AG04450 (cell line): ENCODE measurements around the gene OLFML1. TPM values are rescaled to one million over a fixed set of nuclear protein-coding genes. Genes with fewer than 3 reads are reported as not detected.
A peak's percentile ranks its signal among the peaks of the same experiment; 100 is the strongest.

Experiments
- CTCF ChIA-PET: fragments of 300-600, 350-600 bp; formaldehyde crosslinking; extraction: SDS; loops from one replicate; lab custom pipeline; 2022; ENCODE audit warnings: antibody characterized with exemption, inconsistent platforms; lab: Charles Lee
- POLR2A ChIA-PET: fragments of 350-600 bp; formaldehyde crosslinking; extraction: SDS; loops from one replicate; lab custom pipeline; 2021; ENCODE audit warnings: antibody characterized with exemption, inconsistent platforms; lab: Yijun Ruan, JAX
- DNase-seq: peaks from one replicate; pipeline ENCODE4 v3.0.0-alpha.2; 2011; ENCODE audit warnings: low read depth, low spot score
- H3K27ac ChIP-seq: one replicate; pipeline ENCODE4 v1.5.1; 2012; ENCODE audit warnings: low read depth, low read length, control low read depth
- H3K27me3 ChIP-seq: one replicate; pipeline ENCODE4 v1.6.0; 2012; ENCODE audit warnings: low read length; ENCODE audit not compliant: control insufficient read depth, insufficient read depth
- H3K4me3 ChIP-seq: 2 replicates; pipeline ENCODE4 v1.5.1; 2011; ENCODE audit warnings: mild to moderate bottlenecking, low read depth, low read length, control low read depth
- H3K9me3 ChIP-seq: 2 replicates; pipeline ENCODE4 v1.5.1; 2012; ENCODE audit warnings: low read length; ENCODE audit not compliant: control insufficient read depth, insufficient read depth
- polyA plus RNA-seq: library from polyadenylated mRNA; depleted of rRNA; stranded (reverse); fragments of >200 nt; gene quantifications from 2 replicates; pipeline ENCODE4 v1.2.3, GENCODE V29; 2011
- TF ChIP-seq, protein P1 (sequence below): IDR thresholded peaks from 2 replicates; pipeline ENCODE4 v1.5.1; 2011; ENCODE audit warnings: low read depth, low read length, control low read depth, inconsistent platforms

Gene OLFML1
- polyA plus RNA-seq, 1 experiment = 0.21 TPM

DNA sequence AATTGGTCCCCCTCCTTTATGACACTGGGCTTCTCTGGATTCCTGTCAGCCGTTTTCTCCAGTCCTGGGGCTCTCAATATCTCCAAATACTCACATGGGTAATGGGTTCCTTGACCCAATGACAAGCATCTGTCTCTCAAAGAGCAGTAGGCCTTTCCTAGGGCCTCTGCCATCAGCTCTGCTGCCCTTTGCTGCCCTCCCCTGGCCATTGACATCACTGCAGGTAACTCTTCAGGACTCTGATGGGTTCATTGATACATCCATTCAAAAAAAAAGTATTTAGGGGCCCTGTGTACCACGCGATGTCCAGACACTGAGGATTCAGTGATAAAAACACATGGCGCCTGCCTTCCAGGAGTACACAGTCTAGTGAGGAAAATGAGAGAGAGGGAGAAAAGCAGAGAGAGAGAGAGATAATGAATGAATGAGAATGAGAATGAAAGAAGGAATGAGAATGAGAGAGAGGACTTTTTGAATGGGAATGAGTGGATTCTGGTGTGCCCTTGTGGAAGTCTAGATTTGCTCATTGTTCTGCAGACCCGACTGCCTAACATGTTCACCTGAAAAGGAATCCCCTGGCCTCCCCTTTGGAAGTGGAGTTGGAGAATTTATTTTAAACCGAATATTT, 42.6 kb upstream of the OLFML1 start:
- Histone ChIP-seq H3K27me3 (peaks cover 5% of the 10 kb centered on the region), H3K27ac (no peak overlapping the region), H3K9me3 (no peaks in the 10 kb centered on the region), H3K4me3 (no peak overlapping the region)
- TF ChIP-seq, protein P1, sequence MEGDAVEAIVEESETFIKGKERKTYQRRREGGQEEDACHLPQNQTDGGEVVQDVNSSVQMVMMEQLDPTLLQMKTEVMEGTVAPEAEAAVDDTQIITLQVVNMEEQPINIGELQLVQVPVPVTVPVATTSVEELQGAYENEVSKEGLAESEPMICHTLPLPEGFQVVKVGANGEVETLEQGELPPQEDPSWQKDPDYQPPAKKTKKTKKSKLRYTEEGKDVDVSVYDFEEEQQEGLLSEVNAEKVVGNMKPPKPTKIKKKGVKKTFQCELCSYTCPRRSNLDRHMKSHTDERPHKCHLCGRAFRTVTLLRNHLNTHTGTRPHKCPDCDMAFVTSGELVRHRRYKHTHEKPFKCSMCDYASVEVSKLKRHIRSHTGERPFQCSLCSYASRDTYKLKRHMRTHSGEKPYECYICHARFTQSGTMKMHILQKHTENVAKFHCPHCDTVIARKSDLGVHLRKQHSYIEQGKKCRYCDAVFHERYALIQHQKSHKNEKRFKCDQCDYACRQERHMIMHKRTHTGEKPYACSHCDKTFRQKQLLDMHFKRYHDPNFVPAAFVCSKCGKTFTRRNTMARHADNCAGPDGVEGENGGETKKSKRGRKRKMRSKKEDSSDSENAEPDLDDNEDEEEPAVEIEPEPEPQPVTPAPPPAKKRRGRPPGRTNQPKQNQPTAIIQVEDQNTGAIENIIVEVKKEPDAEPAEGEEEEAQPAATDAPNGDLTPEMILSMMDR = peak; percentile 86
- CTCF ChIA-PET = interaction anchor here (0.6 to 5.5 kb wide), 18 partner anchors 8 to 688 kb away, joined by 3 to 53 read pairs (median 5); no protein-coding TSS in a partner anchor
- POLR2A ChIA-PET = no interaction called here
- DNase-seq = peak; percentile 2

DNA sequence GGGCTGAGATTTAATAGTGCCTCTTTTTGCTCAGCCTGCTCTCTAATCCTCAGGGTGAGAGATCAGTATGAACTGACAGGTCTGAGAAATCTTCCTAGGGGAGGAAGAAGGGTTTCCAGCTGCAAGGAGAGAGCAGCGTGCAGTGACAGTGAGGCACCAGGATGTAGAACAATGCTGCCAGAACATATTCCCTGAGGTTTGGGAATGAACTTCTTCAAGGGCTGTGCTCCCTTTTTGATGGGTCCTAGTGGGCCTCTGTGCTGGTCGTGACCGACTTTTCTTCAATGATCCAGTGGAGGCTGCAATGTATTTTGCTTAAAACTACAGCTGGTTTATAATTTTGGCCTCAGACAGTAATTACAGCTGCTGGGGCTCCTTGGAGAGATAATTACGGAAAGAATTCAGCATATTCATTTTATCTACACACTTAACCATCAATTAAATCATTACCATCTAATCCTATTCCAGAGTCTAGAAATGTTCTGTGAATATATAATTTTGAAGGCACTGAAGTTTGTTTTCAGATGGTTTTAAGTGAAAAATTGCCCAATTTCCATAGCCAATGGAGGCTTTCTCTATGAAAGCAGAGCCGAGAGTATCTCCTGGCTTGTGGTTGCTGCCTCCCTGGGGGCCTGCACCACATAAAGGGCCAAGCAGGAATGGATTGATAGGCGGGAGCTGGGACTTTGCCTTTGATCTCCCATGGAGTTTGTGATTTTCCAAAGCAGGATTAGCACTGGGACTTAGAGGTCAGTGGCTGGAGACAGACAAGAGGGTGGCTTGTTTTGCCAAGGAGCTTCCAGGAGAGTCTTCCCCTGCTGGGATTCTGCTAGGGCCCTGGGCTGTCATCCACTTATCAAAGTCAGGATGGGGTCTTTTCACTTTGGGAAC, 41.0 kb upstream of the OLFML1 start:
- no peak overlapping the region for H3K4me3 ChIP-seq
- POLR2A ChIA-PET = no interaction called here
- H3K27ac ChIP-seq = no peak overlapping the region
- peaks cover 2% of the 10 kb centered on the region for H3K27me3 ChIP-seq
- TF ChIP-seq, protein P1 = no peak
- CTCF ChIA-PET = interaction anchor here (0.9 to 5.5 kb wide), 2 partner anchors 213 to 346 kb away, joined by 4 to 53 read pairs; no protein-coding TSS in a partner anchor
- H3K9me3 ChIP-seq = no peaks in the 10 kb centered on the region
- DNase-seq = no peak

DNA sequence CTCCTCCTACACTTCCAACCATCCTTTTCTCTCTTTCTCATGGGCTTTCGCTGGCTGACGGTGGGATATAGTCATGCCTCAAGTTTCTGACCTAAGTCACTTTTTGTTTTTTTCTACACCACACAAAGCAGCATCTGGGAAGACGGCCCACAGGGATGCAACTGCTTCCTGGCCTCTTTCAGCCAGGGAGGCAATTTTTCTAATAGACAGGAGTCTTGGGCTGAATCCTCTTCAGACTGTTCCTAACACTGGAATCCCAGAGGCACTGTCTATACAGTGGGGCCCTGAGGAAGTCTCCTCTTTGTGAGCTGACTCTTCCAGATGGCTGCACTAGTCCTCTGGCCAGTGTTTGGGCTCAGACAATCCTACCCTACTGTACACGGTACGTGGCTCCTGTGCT, 39.7 kb upstream of the OLFML1 start:
- ChIA-PET CTCF (interaction anchor here (0.8 kb wide), 1 partner anchor 33 kb away, joined by 3 read pairs; no protein-coding TSS in a partner anchor), POLR2A (no interaction called here)
- H3K9me3 ChIP-seq = no peaks in the 10 kb centered on the region
- no peak overlapping the region for H3K4me3 ChIP-seq
- DNase-seq = no peak
- peaks cover 2% of the 10 kb centered on the region for H3K27me3 ChIP-seq
- TF ChIP-seq, protein P1 = no peak
- no peak overlapping the region for H3K27ac ChIP-seq

DNA sequence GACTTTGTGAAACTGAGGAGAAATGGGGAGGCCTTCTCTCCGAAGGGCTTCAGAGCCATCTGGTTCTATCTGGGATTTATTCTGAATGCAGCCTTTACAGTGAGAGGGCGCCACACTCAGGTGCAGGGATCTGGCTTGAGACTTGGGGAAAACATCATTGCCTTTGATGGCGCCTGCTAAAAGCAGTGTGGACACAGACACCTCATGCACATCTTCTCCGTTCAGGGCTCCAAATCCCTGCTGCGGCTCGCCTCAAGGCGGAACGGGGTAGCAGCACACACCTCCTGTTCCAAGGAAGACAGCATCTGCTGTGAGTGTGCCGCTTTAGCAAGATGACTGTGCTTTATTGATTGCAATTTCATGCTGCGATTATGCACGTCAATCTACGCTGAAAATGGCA, 37.1 kb upstream of the OLFML1 start:
- no peak overlapping the region for H3K27ac ChIP-seq
- ChIA-PET POLR2A (no interaction called here), CTCF (no interaction called here)
- H3K9me3 ChIP-seq = no peaks in the 10 kb centered on the region
- H3K4me3 ChIP-seq = no peak overlapping the region
- no peak for DNase-seq
- peaks cover 2% of the 10 kb centered on the region for H3K27me3 ChIP-seq
- TF ChIP-seq, protein P1 = no peak
